HG02973 (cell line): Measurements from ENCODE around the gene TMEM63B.
A peak's percentile ranks its signal among the peaks of the same experiment; 100 is the strongest.
"Not testable (repeated sequence)": the region's sequence is repeated elsewhere in the genome, so short reads cannot be mapped to it uniquely, and the experiment has no call there.

ENCODE experiments used
- ATAC-seq: cut with Tn5 transposase; IDR thresholded peaks from one replicate; pipeline ENCODE4 v1.9.1; 2021; ENCODE audit warnings: moderate library complexity; ENCODE audit not compliant: unreplicated experiment

The TMEM63B gene

GRCh38 chr6:44169154-44169553 is 41.8 kb downstream of the TMEM63B start:
- no peak for ATAC-seq

DNA sequence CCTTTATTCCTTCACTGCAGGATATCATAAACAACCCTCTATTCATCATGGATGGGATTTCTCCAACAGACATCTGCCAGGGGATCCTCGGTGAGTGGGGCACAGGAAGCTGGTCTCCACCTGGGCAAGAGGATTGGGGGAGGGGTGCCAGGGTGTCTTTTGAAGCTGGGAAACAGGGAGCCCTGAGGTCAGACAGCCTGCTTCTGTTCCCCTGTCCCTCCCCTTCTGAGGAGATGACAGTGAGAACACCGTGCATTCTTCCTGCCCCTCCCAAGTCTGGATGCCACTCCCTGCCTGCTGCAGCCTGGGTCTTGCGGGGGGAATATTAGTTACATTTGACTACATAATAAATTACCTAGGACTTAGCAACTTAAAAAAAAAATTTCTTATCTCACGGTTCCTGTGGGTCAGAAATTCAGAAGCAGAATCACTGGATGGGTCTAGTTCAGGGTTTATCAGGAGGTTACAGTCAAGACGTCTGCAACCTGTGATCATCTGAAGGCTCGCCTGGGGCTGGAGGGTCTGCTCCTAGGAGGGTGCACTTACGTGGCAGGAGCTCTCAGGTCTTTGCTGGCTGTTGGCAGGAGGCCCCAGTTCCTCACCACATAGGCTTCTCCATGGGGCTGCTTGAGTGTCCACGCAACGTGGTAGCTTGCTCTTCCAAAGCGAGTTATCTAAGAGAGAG is 42.7 kb downstream of the TMEM63B start:
- no peak for ATAC-seq

GRCh38 chr6:44171899-44172546 is 44.7 kb downstream of the TMEM63B start:
- ATAC-seq, result no peak

GRCh38 chr6:44172731-44173500 is 45.6 kb downstream of the TMEM63B start:
- ATAC-seq, result peak; percentile 63

DNA sequence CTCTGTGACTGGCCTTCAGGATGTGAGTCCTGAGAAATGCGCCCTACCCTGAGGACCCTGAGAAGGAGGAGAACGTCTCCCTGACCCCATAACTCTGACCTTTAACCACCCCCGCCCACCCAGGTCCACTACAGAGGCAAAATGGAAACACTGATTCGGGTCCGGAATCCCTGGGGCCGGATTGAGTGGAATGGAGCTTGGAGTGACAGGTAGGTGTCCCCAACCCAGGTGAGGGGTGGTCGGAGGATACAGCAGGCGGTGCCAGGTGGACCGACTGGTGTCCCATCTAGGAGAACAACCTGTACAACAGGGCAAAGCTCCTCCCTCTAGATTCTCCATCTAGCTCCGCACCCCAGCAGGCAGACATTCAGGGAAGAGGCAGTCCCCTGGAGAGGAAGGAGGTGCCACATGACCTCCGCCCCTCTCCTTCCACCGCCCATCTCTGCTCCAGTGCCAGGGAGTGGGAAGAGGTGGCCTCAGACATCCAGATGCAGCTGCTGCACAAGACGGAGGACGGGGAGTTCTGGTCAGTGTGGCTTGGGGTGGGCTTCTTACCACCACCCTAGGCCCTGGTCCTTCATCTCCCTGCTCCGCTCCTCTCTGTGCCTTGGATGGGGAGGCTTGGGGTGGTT is 48.9 kb downstream of the TMEM63B start:
- ATAC-seq, result no peak

GRCh38 chr6:44176762-44177509 is 49.6 kb downstream of the TMEM63B start:
- ATAC-seq, result no peak

GRCh38 chr6:44177691-44178423 is 50.5 kb downstream of the TMEM63B start:
- no peak for ATAC-seq

- no peak for ATAC-seq
These were observed 51.2 kb downstream of the TMEM63B start for GRCh38 chr6:44178424-44179071.

DNA sequence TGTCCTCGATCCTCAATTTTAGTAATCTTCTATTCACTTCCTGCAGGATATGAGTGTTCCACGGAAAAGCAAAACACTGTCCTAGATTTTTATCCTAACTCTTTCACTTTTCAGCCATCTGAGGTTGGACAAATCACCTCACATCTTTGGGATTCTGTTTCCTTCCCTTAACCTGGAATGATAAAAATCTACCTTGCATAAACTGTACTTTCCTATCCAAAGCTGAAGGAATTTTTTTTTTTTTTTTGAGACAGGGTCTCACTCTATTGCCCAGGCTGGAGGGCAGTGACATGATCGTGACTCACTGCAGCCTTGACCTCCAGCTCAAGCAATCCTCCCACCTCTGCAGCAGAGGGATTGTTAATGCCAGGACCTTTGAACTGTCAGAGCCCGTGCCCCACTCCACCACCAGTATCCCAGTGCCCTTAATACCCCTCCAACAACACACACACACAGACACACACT is 51.8 kb downstream of the TMEM63B start:
- no peak for ATAC-seq

- ATAC-seq, result no peak
These were observed 52.3 kb downstream of the TMEM63B start for GRCh38 chr6:44179648-44180047.

DNA sequence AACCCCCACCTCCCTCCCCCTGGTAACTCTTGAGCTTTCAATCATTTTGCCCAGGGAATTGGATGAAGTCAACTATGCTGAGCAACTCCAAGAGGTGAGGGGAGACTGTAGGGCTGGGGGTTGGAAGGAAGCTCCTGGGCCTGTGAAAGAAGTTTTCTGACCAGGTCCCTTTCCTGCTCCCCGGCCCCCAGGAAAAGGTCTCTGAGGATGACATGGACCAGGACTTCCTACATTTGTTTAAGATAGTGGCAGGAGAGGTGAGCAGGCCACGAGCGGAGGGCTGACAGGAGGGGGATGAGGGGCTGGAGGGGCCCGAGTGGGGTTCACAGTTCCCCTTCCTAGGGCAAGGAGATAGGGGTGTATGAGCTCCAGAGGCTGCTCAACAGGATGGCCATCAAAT is 53.1 kb downstream of the TMEM63B start:
- no peak for ATAC-seq

DNA sequence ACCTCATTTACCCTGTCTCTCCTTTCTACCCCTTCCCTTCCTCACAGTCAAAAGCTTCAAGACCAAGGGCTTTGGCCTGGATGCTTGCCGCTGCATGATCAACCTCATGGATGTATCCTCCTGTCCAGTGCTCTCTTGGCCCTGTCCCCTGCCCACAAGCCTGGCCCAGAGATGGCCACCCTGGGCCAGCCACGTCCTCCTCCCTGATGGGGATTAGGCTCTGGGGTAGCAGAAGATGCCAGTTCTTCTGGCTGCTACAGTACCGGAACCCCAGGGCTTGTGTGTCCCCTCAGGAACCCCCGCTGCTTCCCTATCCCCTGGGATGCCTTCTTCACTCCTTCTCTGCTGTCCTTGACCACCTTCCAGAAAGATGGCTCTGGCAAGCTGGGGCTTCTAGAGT is 53.5 kb downstream of the TMEM63B start:
- ATAC-seq, result no peak

GRCh38 chr6:44181784-44182183 is 54.4 kb downstream of the TMEM63B start:
- not testable (repeated sequence) for ATAC-seq

GRCh38 chr6:44182911-44183390 is 55.6 kb downstream of the TMEM63B start:
- no peak for ATAC-seq

DNA sequence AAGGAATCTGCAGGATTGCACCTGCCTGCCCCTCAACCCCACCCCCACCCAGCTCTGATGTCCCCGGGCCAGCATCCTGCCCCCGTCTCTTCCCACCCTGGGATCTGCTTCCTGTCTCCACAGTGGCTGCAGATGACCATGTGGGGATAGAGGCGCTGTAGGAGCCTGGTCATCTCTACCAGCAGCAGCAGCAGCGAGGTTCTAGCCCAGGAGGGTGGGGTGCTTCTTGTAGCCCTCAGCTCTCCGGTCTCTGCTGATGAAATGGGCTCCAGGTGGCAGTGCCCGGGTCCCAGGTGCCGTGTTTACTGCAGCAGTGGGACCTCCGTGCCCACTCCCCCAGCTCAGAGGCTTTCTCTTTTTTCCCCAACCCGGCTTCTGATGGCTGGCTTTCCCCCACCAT is 56.4 kb downstream of the TMEM63B start:
- ATAC-seq, result no peak

GRCh38 chr6:44185356-44185755 is 58.0 kb downstream of the TMEM63B start:
- not testable (repeated sequence) for ATAC-seq

GRCh38 chr6:44185953-44186634 is 58.7 kb downstream of the TMEM63B start:
- ATAC-seq, result no peak

- no peak for ATAC-seq
These were observed 59.3 kb downstream of the TMEM63B start for GRCh38 chr6:44186635-44187025.

GRCh38 chr6:44188819-44189218 is 61.5 kb downstream of the TMEM63B start:
- no peak for ATAC-seq
